Breast epithelium (tissue), 4 donors: Measurements from ENCODE around the gene DNAJB1. TPM values are rescaled to one million over a fixed set of nuclear protein-coding genes. Genes with fewer than 3 reads are reported as not detected.
"Not testable (repeated sequence)": the region's sequence is repeated elsewhere in the genome, so short reads cannot be mapped to it uniquely, and the experiment has no call there.

ENCODE experiments used
- DNase-seq, 2 donors: peaks; one replicate each; pipeline ENCODE4 v3.0.0-alpha.2; 2019; ENCODE audit warnings: low spot score in 2 of 2
- H3K27ac ChIP-seq, 2 donors: fragments of 200-600 bp; sonication (generic) in 1 of 2; one replicate each; pipeline ENCODE4 v1.5.1; 2016 to 2019; ENCODE audit warnings: mild to moderate bottlenecking in 1 of 2
- H3K27me3 ChIP-seq, 2 donors: fragments of 200-600 bp; sonication (generic) in 1 of 2; one replicate each; pipeline versions ENCODE4 v1.5.1 to v1.6.0; 2017 to 2019; ENCODE audit warnings: control low read depth in 1 of 2, mild to moderate bottlenecking in 1 of 2
- H3K36me3 ChIP-seq: fragments of 200-600 bp; one replicate; pipeline ENCODE4 v1.5.1; 2019
- H3K4me1 ChIP-seq, 2 donors: fragments of 200-600 bp; sonication (generic); one replicate each; pipeline ENCODE4 v1.5.1; 2016 to 2019; ENCODE audit warnings: control low read depth in 1 of 2
- H3K4me3 ChIP-seq, 3 donors: fragments of 200-600 bp; sonication (generic); 1 replicate in 2 of 3; 2 replicates in 1 of 3; pipeline ENCODE4 v1.5.1; 2016 to 2019; ENCODE audit warnings: mild to moderate bottlenecking in 3 of 3, moderate library complexity in 2 of 3
- H3K9me3 ChIP-seq, 2 donors: fragments of 200-600 bp; sonication (generic) in 1 of 2; one replicate each; pipeline ENCODE4 v1.5.1; 2016 to 2019; ENCODE audit warnings: control low read depth in 1 of 2
- POLR2A ChIP-seq: fragments of 450-650 bp; IDR thresholded peaks from one replicate; pipeline ENCODE4 v1.6.1; 2016; ENCODE audit warnings: antibody characterized with exemption, mild to moderate bottlenecking, moderate library complexity
- POLR2AphosphoS5 ChIP-seq, 3 donors: sonication (generic); formaldehyde crosslinking; IDR thresholded peaks; one replicate each; pipeline ENCODE4 v1.6.1; 2017; ENCODE audit warnings: antibody characterized with exemption in 3 of 3
- intact Hi-C: fragments of 100-400 bp; cut with DNase I; formaldehyde crosslinking; loops from one replicate; pipeline ENCODE4 v1.15.1; 2023; ENCODE audit warnings: low total_unique reads
- total RNA-seq, 3 donors: library from RNA; depleted of rRNA; stranded (reverse); fragments of >200 nt; gene quantifications; one replicate each; pipeline ENCODE4 v1.1.0, GENCODE V29; 2016
- TF ChIP-seq, protein P1 (sequence below), 3 donors: fragments of 450-650 bp; IDR thresholded peaks; one replicate each; pipeline ENCODE4 v1.5.1; 2016 to 2017; ENCODE audit warnings: antibody characterized with exemption in 3 of 3, mild to moderate bottlenecking in 3 of 3, moderate library complexity in 3 of 3

DNAJB1 gene
- total RNA-seq, 3 donors from 2014 or later, result 59.0 to 166 (median 102) TPM

DNA sequence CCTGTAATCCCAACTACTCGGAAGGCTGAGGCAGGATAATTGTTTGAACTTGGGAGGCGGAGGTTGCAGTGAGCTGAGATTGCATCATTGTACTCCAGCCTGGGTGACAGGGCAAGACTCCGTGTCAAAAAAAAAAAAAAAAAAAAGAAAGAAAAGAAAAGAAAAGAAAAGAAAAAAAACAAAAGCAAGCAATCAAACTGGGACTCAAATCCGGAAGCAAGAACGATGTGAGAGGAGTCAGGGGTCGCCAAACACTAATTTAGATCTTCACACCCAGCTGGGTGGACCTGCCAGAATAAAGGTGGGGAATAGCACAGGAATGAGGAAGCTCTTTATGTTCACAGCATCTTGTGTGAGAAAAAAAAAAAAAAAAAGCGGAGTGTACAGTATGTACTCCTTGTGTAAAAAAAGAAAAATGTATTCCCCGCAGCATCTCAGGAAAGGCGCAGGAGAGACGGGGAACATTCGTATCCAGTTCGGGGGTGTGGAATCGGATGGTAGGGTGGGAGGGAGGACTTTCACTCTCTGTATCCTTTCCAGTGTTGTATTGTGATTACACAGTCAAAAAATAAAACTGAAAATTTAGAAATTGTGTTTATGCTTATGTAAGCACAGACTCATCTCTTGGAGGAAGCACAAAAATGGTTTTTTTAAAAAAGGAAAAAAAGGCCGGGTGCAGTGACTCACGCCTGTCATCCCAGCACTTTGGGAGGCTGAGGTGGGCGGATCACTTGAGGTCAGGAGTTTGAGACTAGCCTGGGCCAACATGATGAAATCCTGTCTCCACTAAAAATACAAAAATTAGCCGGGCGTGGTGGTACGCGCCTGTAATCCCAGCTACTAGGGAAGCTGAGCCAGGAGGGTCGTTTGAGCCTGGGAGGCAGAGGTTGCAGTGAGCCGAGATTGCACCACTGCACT is 7.6 kb downstream of the DNAJB1 start:
- Histone ChIP-seq H3K27me3 (no peaks in the 10 kb centered on the region), H3K9me3 (no peaks in the 10 kb centered on the region), H3K4me3 (peak overlapping the region in 2 of 3 donors; percentile 11 to 13), H3K27ac (peak overlapping the region; percentile 19 to 64), H3K4me1 (peaks cover under 1 to 3% of the 10 kb centered on the region in 2 donors), H3K36me3 (peaks cover 3% of the 10 kb centered on the region)
- no peak for DNase-seq
- TF ChIP-seq POLR2AphosphoS5 (IDR thresholded peaks at IDR 0.05) (peak in 1 of 3 donors; percentile 73), POLR2A (no peak)
- TF ChIP-seq, protein P1, sequence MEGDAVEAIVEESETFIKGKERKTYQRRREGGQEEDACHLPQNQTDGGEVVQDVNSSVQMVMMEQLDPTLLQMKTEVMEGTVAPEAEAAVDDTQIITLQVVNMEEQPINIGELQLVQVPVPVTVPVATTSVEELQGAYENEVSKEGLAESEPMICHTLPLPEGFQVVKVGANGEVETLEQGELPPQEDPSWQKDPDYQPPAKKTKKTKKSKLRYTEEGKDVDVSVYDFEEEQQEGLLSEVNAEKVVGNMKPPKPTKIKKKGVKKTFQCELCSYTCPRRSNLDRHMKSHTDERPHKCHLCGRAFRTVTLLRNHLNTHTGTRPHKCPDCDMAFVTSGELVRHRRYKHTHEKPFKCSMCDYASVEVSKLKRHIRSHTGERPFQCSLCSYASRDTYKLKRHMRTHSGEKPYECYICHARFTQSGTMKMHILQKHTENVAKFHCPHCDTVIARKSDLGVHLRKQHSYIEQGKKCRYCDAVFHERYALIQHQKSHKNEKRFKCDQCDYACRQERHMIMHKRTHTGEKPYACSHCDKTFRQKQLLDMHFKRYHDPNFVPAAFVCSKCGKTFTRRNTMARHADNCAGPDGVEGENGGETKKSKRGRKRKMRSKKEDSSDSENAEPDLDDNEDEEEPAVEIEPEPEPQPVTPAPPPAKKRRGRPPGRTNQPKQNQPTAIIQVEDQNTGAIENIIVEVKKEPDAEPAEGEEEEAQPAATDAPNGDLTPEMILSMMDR (IDR thresholded peaks at IDR 0.05), result no peak
- intact Hi-C loops, result no loop called here

DNA sequence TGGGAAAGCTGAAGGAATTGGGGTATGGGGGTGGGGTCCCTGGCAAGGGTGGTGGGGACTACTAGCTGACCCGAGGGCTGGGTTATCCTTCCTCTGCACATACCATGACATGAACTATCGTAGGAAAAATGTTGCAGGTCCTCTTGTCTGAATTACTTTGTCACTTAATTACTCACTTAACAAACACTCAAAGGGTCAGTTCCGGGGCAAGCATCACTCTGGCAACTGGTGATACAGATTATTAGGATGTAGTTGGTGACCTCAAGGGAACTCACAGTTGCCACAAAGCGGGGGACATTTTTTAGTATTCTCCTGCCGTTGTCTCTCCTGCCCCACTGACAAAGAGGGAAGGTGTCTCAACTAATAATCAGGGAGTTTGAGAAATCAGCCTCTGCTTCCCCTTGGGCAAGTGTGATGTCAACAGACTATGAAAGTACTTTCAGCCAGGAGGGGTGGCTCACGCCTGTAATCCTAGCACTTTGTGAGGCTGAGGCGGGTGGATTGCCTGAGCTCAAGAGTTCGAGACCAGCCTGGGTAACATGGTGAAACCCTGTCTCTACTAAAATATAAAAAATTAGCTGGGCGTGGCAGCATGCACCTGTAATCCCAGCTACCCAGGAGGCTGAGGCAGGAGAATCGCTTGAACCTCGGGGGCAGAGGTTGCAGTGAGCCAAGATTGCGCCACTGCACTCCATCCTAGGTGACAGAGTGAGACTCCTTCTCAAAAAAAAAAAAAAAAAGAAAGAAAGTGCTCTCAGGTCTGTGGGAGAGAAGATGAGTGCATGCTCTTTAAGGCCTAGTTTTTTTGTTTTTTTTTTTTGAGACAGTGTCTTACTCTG is 10.3 kb downstream of the DNAJB1 start:
- Histone ChIP-seq H3K27ac (peak overlapping the region in 1 of 2 donors; percentile 92), H3K36me3 (no peaks in the 10 kb centered on the region), H3K4me3 (no peak overlapping the region), H3K9me3 (no peaks in the 10 kb centered on the region), H3K4me1 (no peaks in the 10 kb centered on the region), H3K27me3 (no peaks in the 10 kb centered on the region)
- intact Hi-C loops, result no loop called here
- no peak for DNase-seq
- TF ChIP-seq, protein P1 (IDR thresholded peaks at IDR 0.05), result no peak
- TF ChIP-seq POLR2A (no peak), POLR2AphosphoS5 (IDR thresholded peaks at IDR 0.05) (no peak)

DNA sequence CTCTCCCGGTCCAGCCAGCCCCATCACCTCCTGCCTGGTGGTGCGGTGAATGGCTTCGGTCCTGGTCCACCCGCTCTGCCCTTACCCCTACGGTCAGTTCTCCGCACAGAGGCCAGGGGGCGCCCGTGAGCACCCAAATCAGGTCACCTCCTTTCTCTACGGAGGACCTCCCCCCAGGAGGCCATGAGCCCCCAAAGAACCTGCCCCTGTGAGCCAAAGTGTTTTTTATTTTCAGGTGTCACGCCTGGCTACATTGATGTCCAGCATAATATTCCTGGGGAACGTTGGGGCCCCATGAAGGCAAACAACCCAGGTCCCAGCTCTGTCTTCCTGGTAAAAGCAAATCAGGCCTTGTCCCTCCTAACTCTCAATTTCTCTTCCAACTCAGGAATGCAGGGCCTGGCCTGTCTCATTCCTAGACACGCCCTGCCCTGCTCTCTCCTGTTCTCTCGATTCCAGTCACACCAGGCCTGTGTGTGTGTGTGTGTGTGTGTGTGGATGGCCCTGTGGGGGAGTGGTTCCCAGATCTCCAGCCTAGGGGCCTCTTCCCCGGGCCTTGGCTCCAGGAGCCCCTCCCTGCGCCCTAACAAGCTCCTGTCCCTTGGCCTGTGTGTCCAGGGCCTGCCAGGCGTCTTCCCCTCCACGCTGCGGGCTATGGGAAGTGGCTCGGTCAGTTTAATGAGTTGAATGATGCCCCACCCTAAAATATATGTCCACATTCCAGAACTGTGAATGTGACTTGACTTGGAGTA is 12.5 kb downstream of the DNAJB1 start:
- peak; percentile 70 to 73 for DNase-seq
- Histone ChIP-seq H3K27ac (peak overlapping the region; percentile 86 to 92), H3K36me3 (no peaks in the 10 kb centered on the region), H3K27me3 (no peaks in the 10 kb centered on the region), H3K4me1 (peaks cover 0 to 3% of the 10 kb centered on the region in 2 donors), H3K9me3 (no peaks in the 10 kb centered on the region), H3K4me3 (no peak overlapping the region)
- TF ChIP-seq, protein P1 (IDR thresholded peaks at IDR 0.05), result peak; percentile 34 to 58 (median 58)
- peak in 1 of 3 donors; percentile 34 for TF ChIP-seq POLR2AphosphoS5 (IDR thresholded peaks at IDR 0.05)
- no peak for TF ChIP-seq POLR2A
- intact Hi-C loops, result no loop called here

DNA sequence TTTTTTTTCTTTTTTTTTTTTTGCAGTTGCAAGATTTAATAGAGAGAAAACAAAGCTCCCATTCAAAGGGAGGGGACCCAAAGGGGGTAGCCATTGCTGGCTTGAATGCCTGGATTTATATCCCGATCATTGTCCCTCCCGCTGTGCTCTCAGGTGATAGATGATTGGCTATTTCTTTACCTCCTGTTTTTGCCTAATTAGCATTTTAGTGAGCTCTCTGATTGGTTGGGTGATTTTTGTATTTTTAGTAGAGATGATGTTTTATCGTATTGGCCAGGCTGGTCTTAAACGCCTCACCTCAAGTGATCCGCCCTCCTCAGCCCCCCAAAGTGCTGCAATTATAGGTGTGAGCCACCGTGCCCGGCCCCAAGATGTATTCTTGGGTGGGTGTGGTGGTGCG is 13.6 kb downstream of the DNAJB1 start:
- H3K4me1 ChIP-seq, H3K4me3 ChIP-seq, H3K9me3 ChIP-seq, H3K36me3 ChIP-seq, DNase-seq, H3K27me3 ChIP-seq: not testable (repeated sequence)
- intact Hi-C loops, result loop anchor here (5.0 kb wide), 1 partner anchor 1758 kb away; no protein-coding TSS in a partner anchor
- H3K27ac ChIP-seq, result peak overlapping the region; percentile 38 to 92

DNA sequence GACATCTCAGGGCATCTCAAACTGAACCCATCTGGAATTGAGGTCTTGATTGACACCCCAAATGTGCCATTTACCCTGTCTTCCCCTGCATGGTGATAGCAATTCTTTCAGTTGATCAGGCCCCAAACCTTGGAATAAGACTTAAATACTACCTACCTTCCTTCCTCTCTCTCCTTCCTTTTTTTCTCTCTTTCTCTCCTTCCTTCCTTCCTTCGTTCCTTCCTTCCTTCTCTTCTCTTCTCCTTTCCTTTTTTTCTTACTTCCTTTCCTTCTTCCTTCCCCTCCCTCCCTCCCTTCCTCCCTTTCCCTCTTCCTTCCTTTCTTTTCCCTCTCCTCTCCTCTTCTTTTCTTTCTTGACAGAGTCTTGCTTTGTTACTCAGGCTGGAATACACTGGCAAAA is 14.9 kb downstream of the DNAJB1 start:
- no peak for DNase-seq
- peak overlapping the region; percentile 45 to 92 for H3K27ac ChIP-seq
- intact Hi-C loops, result loop anchor here (5.0 kb wide), 1 partner anchor 1759 kb away; no protein-coding TSS in a partner anchor

More for the DNA sequence above, 14.9 kb downstream of the DNAJB1 start:
- no peak overlapping the region for H3K4me3 ChIP-seq
- H3K4me1 ChIP-seq, result peaks cover 0 to 3% of the 10 kb centered on the region in 2 donors
- TF ChIP-seq, protein P1 (IDR thresholded peaks at IDR 0.05), result no peak
- TF ChIP-seq POLR2A (no peak), POLR2AphosphoS5 (IDR thresholded peaks at IDR 0.05) (no peak)
- H3K36me3 ChIP-seq, result no peaks in the 10 kb centered on the region
- no peaks in the 10 kb centered on the region for H3K9me3 ChIP-seq
- no peaks in the 10 kb centered on the region for H3K27me3 ChIP-seq
